DND-41 (cell line): ENCODE measurements around the gene PCDH11Y.
"Not testable (repeated sequence)": the region's sequence is repeated elsewhere in the genome, so short reads cannot be mapped to it uniquely, and the experiment has no call there.

Experiments used
- EZH2 ChIP-seq: IDR thresholded peaks from 3 replicates; pipeline ENCODE4 v1.6.1; 2012; ENCODE audit warnings: borderline replicate concordance, low read depth, mild to moderate bottlenecking, moderate library complexity, low read length, inconsistent platforms; ENCODE audit not compliant: severe bottlenecking
- TF ChIP-seq, protein P1 (sequence below): IDR thresholded peaks from 2 replicates; pipeline ENCODE4 v1.5.1; 2012; ENCODE audit warnings: borderline replicate concordance, low read length, moderate library complexity, mild to moderate bottlenecking; ENCODE audit not compliant: poor library complexity, severe bottlenecking; ENCODE audit errors: extremely low read depth

DNA sequence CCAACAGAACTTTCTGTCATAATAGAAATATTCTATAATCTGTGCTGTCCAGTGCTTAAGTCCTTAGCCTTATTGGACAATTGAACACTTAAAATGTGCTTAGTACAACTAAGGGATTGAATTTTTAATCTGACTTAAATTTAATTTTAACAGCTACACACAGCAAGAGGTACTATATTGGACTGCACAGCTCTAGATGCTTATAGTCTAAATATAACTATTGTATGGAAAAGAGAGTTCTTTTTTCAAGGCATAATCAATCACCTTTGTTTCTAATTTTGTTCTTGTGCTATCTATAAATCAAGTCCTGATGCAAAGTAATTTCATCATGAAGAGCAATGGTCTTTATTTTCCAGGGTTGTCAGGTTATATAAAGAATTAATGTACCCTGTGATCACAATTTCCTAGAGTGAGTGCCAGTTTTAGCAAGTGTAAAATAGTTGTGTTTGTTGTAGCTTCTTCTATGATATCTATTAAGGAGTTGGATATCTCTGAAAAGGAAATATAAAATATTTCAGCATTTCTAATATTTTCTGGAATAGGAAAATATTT, 39.0 kb downstream of the PCDH11Y start:
- TF ChIP-seq, protein P1, sequence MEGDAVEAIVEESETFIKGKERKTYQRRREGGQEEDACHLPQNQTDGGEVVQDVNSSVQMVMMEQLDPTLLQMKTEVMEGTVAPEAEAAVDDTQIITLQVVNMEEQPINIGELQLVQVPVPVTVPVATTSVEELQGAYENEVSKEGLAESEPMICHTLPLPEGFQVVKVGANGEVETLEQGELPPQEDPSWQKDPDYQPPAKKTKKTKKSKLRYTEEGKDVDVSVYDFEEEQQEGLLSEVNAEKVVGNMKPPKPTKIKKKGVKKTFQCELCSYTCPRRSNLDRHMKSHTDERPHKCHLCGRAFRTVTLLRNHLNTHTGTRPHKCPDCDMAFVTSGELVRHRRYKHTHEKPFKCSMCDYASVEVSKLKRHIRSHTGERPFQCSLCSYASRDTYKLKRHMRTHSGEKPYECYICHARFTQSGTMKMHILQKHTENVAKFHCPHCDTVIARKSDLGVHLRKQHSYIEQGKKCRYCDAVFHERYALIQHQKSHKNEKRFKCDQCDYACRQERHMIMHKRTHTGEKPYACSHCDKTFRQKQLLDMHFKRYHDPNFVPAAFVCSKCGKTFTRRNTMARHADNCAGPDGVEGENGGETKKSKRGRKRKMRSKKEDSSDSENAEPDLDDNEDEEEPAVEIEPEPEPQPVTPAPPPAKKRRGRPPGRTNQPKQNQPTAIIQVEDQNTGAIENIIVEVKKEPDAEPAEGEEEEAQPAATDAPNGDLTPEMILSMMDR, result not testable (repeated sequence)
- not testable (repeated sequence) for TF ChIP-seq EZH2
